Loucy (cell line): Measurements from ENCODE around the gene LHX4.

Source experiments
- H2AFZ ChIP-seq: fragments of 200-600 bp; sonication (generic); 2 replicates; pipeline ENCODE4 v1.6.0; 2016; ENCODE audit warnings: antibody characterized with exemption, mild to moderate bottlenecking, low read length, moderate library complexity
- H3F3A ChIP-seq: fragments of 200-600 bp; 2 replicates; pipeline ENCODE4 v1.6.0; 2016; ENCODE audit warnings: antibody characterized with exemption, low read depth, mild to moderate bottlenecking
- H3K27me3 ChIP-seq: fragments of 200-600 bp; sonication (generic); 2 replicates; pipeline ENCODE4 v1.6.1; 2014; ENCODE audit warnings: low read length, mild to moderate bottlenecking; ENCODE audit not compliant: insufficient read depth, poor library complexity, severe bottlenecking
- H3K36me3 ChIP-seq: fragments of 200-600 bp; sonication (generic); 2 replicates; pipeline ENCODE4 v1.6.1; 2016; ENCODE audit warnings: low read length; ENCODE audit not compliant: insufficient read depth
- H3K4me1 ChIP-seq: fragments of 200-600 bp; sonication (generic); 2 replicates; pipeline ENCODE4 v1.5.1; 2014; ENCODE audit warnings: low read length, mild to moderate bottlenecking; ENCODE audit not compliant: insufficient read depth, poor library complexity, severe bottlenecking
- H3K4me2 ChIP-seq: fragments of 200-600 bp; sonication (generic); 2 replicates; pipeline ENCODE4 v1.6.0; 2014; ENCODE audit warnings: antibody characterized with exemption, low read length, low read depth, mild to moderate bottlenecking; ENCODE audit not compliant: poor library complexity, severe bottlenecking
- H3K4me3 ChIP-seq: fragments of 200-600 bp; sonication (generic); 2 replicates; pipeline ENCODE4 v1.5.1; 2014; ENCODE audit warnings: low read length, mild to moderate bottlenecking, mixed read lengths; ENCODE audit not compliant: poor library complexity, severe bottlenecking
- H3K79me2 ChIP-seq: fragments of 200-600 bp; sonication (generic); 2 replicates; pipeline ENCODE4 v1.6.1; 2014; ENCODE audit warnings: low read length; ENCODE audit not compliant: insufficient read depth
- H3K9ac ChIP-seq: fragments of 200-600 bp; sonication (generic); 2 replicates; pipeline ENCODE4 v1.6.0; 2014; ENCODE audit warnings: mild to moderate bottlenecking, low read depth, low read length, moderate library complexity; ENCODE audit not compliant: poor library complexity, severe bottlenecking
- H3K9me2 ChIP-seq: fragments of 200-600 bp; sonication (generic); replicated peaks from 2 replicates; pipeline ENCODE4 v1.6.1; 2016; ENCODE audit warnings: low read depth, low read length, mixed read lengths
- H3K9me3 ChIP-seq: fragments of 200-600 bp; sonication (generic); 2 replicates; pipeline ENCODE4 v1.6.1; 2014; ENCODE audit warnings: mild to moderate bottlenecking, antibody characterized with exemption, low read length, low read depth; ENCODE audit not compliant: insufficient read depth
- H4K20me1 ChIP-seq: fragments of 200-600 bp; sonication (generic); 2 replicates; pipeline ENCODE4 v1.6.0; 2014; ENCODE audit warnings: antibody characterized with exemption, low read length, mild to moderate bottlenecking; ENCODE audit not compliant: insufficient read depth, poor library complexity, severe bottlenecking
- EZH2phosphoT487 ChIP-seq: fragments of 200-600 bp; IDR thresholded peaks from 2 replicates; pipeline ENCODE4 v1.6.1; 2018; ENCODE audit warnings: antibody characterized with exemption, mild to moderate bottlenecking, moderate library complexity, borderline replicate concordance
- TF ChIP-seq, protein P1 (sequence below): fragments of 200-600 bp; sonication (generic); conservative IDR thresholded peaks from 2 replicates; pipeline ENCODE4 v1.5.1; 2014; ENCODE audit warnings: mild to moderate bottlenecking, antibody characterized with exemption, low read length

Gene LHX4

GRCh38 chr1:180235502-180236239 is 5.6 kb downstream of the LHX4 start:
- H3K9ac ChIP-seq: no peak overlapping the region
- no peaks in the 10 kb centered on the region for H3K4me1 ChIP-seq
- no peak for TF ChIP-seq EZH2phosphoT487
- TF ChIP-seq, protein P1, sequence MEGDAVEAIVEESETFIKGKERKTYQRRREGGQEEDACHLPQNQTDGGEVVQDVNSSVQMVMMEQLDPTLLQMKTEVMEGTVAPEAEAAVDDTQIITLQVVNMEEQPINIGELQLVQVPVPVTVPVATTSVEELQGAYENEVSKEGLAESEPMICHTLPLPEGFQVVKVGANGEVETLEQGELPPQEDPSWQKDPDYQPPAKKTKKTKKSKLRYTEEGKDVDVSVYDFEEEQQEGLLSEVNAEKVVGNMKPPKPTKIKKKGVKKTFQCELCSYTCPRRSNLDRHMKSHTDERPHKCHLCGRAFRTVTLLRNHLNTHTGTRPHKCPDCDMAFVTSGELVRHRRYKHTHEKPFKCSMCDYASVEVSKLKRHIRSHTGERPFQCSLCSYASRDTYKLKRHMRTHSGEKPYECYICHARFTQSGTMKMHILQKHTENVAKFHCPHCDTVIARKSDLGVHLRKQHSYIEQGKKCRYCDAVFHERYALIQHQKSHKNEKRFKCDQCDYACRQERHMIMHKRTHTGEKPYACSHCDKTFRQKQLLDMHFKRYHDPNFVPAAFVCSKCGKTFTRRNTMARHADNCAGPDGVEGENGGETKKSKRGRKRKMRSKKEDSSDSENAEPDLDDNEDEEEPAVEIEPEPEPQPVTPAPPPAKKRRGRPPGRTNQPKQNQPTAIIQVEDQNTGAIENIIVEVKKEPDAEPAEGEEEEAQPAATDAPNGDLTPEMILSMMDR: no peak
- no peaks in the 10 kb centered on the region for H4K20me1 ChIP-seq
- no peak overlapping the region for H3K4me3 ChIP-seq
- H3K36me3 ChIP-seq: no peaks in the 10 kb centered on the region
- no peaks in the 10 kb centered on the region for H3K79me2 ChIP-seq
- H3F3A ChIP-seq: no peaks in the 10 kb centered on the region
- H2AFZ ChIP-seq: no peak overlapping the region
- no peaks in the 10 kb centered on the region for H3K9me3 ChIP-seq
- H3K4me2 ChIP-seq: no peak overlapping the region
- H3K9me2 ChIP-seq: no peaks in the 10 kb centered on the region
- H3K27me3 ChIP-seq: no peaks in the 10 kb centered on the region

- no peaks in the 10 kb centered on the region for H3K9me3 ChIP-seq
- no peaks in the 10 kb centered on the region for H3K9me2 ChIP-seq
- no peak overlapping the region for H2AFZ ChIP-seq
- no peaks in the 10 kb centered on the region for H3K36me3 ChIP-seq
- no peak overlapping the region for H3K4me3 ChIP-seq
- no peak for TF ChIP-seq EZH2phosphoT487
- TF ChIP-seq, protein P1: no peak
- H3K4me2 ChIP-seq: no peak overlapping the region
- H3F3A ChIP-seq: no peaks in the 10 kb centered on the region
- H4K20me1 ChIP-seq: no peaks in the 10 kb centered on the region
- no peaks in the 10 kb centered on the region for H3K4me1 ChIP-seq
- no peak overlapping the region for H3K9ac ChIP-seq
- H3K79me2 ChIP-seq: no peaks in the 10 kb centered on the region
- no peaks in the 10 kb centered on the region for H3K27me3 ChIP-seq
Measured at GRCh38 chr1:180236698-180237509, 6.8 kb downstream of the LHX4 start.

DNA sequence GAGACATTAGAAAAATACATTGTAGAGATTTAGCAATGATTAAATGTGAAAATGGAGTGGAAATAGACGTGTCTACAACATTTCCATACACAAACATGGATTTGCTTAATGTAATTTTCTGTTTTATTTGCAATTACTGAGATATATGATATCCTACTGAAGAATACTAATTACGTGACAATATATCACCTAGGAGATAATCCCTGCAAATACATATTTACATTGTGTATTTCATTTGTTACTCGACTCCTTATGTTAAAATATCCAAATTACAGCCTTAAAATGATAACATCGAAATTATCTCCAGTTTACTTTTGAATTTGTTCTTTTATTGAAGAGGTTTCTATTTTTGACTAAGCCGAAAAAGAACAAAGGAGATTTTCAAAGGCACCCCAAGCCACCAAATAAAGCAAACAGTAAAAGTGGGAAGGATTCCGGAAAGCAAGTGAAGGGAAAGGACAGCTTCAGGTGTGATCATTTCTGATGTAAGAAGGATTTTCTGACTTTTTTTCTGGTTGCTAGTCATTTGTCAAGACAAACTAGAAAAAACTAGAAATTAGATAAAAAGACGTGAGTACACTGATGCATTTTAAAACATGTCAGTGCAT is 7.9 kb downstream of the LHX4 start:
- Histone ChIP-seq H3K4me2 (no peak overlapping the region), H3K27me3 (no peaks in the 10 kb centered on the region), H3K79me2 (no peaks in the 10 kb centered on the region), H3K9ac (no peak overlapping the region), H3F3A (no peaks in the 10 kb centered on the region), H3K36me3 (no peaks in the 10 kb centered on the region), H3K4me3 (no peak overlapping the region), H3K4me1 (no peaks in the 10 kb centered on the region), H3K9me3 (no peaks in the 10 kb centered on the region), H4K20me1 (no peaks in the 10 kb centered on the region), H3K9me2 (no peaks in the 10 kb centered on the region), H2AFZ (no peak overlapping the region)
- no peak for TF ChIP-seq EZH2phosphoT487
- TF ChIP-seq, protein P1: no peak
